Mammary epithelial cell (primary cell): Measurements from ENCODE around the gene XAF1.

Experiments
- EZH2 ChIP-seq: IDR thresholded peaks from 2 replicates; pipeline ENCODE4 v1.6.1; 2012; ENCODE audit warnings: low read length, inconsistent platforms, borderline replicate concordance
- TF ChIP-seq, protein P1 (sequence below), 2 donors: IDR thresholded peaks in 1 of 2; conservative IDR thresholded peaks in 1 of 2; 2 replicates each; pipeline ENCODE4 v1.5.1; 2011 to 2012; ENCODE audit warnings: inconsistent platforms in 2 of 2, low read length in 2 of 2, mild to moderate bottlenecking in 2 of 2, control low read depth in 1 of 2, low read depth in 1 of 2; ENCODE audit not compliant: insufficient read depth in 1 of 2; ENCODE audit errors: extremely low read depth in 1 of 2

DNA sequence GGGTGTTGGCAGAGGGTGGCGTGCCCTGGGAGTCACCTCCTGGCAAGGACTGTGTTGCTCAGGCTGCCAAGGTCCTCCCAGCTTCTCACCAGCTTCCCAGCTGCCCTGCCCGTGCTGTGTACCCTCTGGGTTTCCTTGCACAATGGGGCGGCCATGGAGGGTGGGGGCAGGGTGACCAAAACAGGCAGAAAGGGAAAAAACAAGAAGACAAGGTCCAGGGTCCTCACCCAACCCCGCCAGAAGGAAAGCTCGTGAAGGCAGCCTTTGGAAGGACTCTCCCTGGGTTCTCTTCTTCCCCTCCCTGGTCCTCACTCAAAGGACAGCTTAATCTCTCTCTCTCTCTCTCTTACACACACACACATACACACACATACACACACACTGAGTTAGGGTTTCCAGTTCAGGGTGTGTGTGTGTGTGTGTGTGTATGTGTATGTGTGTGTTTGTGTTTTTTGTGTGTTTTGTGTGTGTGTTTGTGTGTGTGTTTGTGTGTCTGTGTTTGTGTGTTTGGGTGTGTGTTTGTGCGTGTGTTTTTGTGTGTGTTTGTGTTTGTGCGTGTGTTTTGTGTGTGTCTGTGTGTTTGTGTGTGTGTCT is 44.7 kb upstream of the XAF1 start:
- TF ChIP-seq, protein P1, sequence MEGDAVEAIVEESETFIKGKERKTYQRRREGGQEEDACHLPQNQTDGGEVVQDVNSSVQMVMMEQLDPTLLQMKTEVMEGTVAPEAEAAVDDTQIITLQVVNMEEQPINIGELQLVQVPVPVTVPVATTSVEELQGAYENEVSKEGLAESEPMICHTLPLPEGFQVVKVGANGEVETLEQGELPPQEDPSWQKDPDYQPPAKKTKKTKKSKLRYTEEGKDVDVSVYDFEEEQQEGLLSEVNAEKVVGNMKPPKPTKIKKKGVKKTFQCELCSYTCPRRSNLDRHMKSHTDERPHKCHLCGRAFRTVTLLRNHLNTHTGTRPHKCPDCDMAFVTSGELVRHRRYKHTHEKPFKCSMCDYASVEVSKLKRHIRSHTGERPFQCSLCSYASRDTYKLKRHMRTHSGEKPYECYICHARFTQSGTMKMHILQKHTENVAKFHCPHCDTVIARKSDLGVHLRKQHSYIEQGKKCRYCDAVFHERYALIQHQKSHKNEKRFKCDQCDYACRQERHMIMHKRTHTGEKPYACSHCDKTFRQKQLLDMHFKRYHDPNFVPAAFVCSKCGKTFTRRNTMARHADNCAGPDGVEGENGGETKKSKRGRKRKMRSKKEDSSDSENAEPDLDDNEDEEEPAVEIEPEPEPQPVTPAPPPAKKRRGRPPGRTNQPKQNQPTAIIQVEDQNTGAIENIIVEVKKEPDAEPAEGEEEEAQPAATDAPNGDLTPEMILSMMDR (conservative IDR thresholded peaks at IDR 0.05 in 1 of 2, IDR thresholded peaks at IDR 0.05 in 1 of 2; ENCODE audit: extremely low read depth in 1 of 2, insufficient read depth in 1 of 2, low read depth in 1 of 2, low read length in 2 of 2): no peak
- TF ChIP-seq EZH2: no peak
